ENCODE results near the gene MYLK3. TPM values are rescaled to one million over a fixed set of nuclear protein-coding genes. Genes with fewer than 3 reads are reported as not detected.

The MYLK3 gene
- total RNA-seq, 3 donors from 2014 or later: 0.03 to 0.63 (median 0.41) TPM

DNA sequence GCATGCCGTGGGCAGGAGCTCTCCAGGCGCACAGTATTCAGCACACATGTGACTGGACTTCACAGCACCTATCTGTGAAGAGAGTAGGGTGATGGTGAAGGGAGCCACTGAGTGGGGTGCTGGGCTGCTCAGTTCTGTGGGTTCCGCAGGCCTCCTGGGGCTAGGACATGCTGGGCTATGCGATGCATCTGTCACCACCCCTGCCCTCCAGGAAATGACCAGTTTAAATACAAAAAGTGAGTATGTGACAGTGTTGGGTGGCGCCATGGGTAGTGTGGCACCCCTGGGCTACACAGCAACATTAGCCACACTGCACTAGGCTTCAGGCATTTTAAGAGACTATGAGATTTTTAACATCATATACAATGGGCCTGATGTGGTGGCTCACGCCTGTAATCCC, 28.6 kb downstream of the MYLK3 start:
- ATAC-seq (no peak), DNase-seq (no peak)
- intact Hi-C loops (cut with DNase I, micrococcal nuclease): no loop called here
- Histone ChIP-seq H3K36me3 (ENCODE audit: low read depth) (no peaks in the 10 kb centered on the region), H3K4me3 (no peak overlapping the region), H3K4me1 (ENCODE audit: low read depth) (no peaks in the 10 kb centered on the region), H3K9me3 (no peaks in the 10 kb centered on the region)
- no peak for TF ChIP-seq CTCF (IDR thresholded peaks at IDR 0.05)

DNA sequence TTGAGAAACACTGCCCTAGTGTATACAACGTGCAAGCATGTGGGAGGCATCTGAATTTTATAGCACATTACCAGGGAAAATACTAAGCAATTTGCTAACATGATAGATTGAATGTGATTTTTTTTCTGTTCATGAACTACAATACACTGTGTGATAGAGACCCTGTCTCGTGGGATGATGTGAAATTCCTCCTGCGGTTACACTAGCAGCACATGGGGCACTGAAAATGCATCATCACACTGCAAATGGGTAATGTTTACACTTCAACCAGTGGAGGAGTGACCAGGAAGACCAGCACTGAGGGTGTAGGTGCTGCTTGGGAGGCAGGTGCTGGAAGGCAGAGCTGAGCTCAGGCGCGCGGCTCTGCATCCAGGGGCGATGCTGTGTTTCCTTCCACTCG, 29.9 kb downstream of the MYLK3 start:
- no peaks in the 10 kb centered on the region for H3K4me1 ChIP-seq (ENCODE audit: low read depth)
- ATAC-seq: no peak
- H3K36me3 ChIP-seq (ENCODE audit: low read depth): no peaks in the 10 kb centered on the region
- DNase-seq: no peak
- TF ChIP-seq CTCF (IDR thresholded peaks at IDR 0.05): no peak
- no peak overlapping the region for H3K4me3 ChIP-seq
- intact Hi-C loops (cut with DNase I, micrococcal nuclease): no loop called here
- H3K9me3 ChIP-seq: no peaks in the 10 kb centered on the region

- intact Hi-C loops (cut with DNase I, micrococcal nuclease): no loop called here
Observed at GRCh38 chr16:46717692-46718091, 30.5 kb downstream of the MYLK3 start.

GRCh38 chr16:46715769-46716305, 32.3 kb downstream of the MYLK3 start:
- H3K36me3 ChIP-seq (ENCODE audit: low read depth): no peaks in the 10 kb centered on the region
- no peaks in the 10 kb centered on the region for H3K4me1 ChIP-seq (ENCODE audit: low read depth)
- TF ChIP-seq CTCF (IDR thresholded peaks at IDR 0.05): no peak
- ATAC-seq (no peak), DNase-seq (no peak)
- H3K4me3 ChIP-seq: no peak overlapping the region
- intact Hi-C loops (cut with DNase I, micrococcal nuclease): no loop called here
- no peaks in the 10 kb centered on the region for H3K9me3 ChIP-seq

More at GRCh38 chr16:46717692-46718091, 30.5 kb downstream of the MYLK3 start:
- Histone ChIP-seq H3K36me3 (ENCODE audit: low read depth) (no peaks in the 10 kb centered on the region), H3K4me1 (ENCODE audit: low read depth) (no peaks in the 10 kb centered on the region), H3K9me3 (no peaks in the 10 kb centered on the region), H3K4me3 (no peak overlapping the region)
- DNase-seq (no peak), ATAC-seq (no peak)
- no peak for TF ChIP-seq CTCF (IDR thresholded peaks at IDR 0.05)

DNA sequence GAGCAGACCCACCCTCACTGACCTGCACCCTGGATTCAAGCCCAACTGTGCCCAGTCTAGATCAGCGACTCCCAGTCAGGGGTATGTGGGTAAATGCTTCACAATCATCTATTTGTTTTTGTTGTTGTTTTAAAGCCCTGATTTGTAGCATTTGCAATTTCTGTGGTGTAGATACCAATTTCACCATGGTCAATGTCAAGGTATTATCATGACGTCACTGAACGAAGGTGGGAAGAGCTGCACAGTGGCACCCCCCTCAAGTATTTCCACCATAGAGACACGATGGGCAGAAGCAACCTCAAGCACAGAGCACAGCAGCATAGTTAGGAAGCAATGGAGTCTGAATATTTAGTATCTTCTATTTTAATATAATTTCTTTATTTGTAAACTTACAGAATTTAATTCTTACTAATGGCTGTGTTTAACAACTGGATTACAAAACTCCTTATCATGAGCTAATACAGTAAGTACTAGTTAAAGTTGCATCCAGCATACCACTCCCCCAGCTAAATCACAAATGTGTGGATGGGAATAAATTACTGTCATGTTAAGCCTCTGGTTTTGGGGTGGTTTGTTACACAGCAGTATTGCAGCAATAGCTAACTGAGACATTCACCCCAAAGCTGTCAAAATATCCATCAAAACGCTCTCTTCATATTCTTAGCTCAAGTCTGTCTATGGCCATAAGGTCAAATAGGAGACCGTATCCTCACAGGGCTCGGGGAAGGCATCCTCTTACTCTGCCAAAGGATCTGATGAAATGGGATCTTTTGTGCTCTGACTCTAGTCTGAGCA, 33.1 kb downstream of the MYLK3 start:
- no peak for ATAC-seq
- DNase-seq: no peak

More for the DNA sequence above, 33.1 kb downstream of the MYLK3 start:
- no peaks in the 10 kb centered on the region for H3K9me3 ChIP-seq
- TF ChIP-seq CTCF (IDR thresholded peaks at IDR 0.05): no peak
- H3K4me3 ChIP-seq: no peak overlapping the region
- no peaks in the 10 kb centered on the region for H3K4me1 ChIP-seq (ENCODE audit: low read depth)
- intact Hi-C loops (cut with DNase I, micrococcal nuclease): no loop called here
- no peaks in the 10 kb centered on the region for H3K36me3 ChIP-seq (ENCODE audit: low read depth)

Measured in mucosa of descending colon (tissue), 3 donors.